ENCODE measurements around the gene NYAP1. TPM values are rescaled to one million over a fixed set of nuclear protein-coding genes. Genes with fewer than 3 reads are reported as not detected.
A peak's percentile ranks its signal among the peaks of the same experiment; 100 is the strongest.

NYAP1 gene
- total and polyA plus RNA-seq, 2 donors, result 0.24 to 0.66 TPM

DNA sequence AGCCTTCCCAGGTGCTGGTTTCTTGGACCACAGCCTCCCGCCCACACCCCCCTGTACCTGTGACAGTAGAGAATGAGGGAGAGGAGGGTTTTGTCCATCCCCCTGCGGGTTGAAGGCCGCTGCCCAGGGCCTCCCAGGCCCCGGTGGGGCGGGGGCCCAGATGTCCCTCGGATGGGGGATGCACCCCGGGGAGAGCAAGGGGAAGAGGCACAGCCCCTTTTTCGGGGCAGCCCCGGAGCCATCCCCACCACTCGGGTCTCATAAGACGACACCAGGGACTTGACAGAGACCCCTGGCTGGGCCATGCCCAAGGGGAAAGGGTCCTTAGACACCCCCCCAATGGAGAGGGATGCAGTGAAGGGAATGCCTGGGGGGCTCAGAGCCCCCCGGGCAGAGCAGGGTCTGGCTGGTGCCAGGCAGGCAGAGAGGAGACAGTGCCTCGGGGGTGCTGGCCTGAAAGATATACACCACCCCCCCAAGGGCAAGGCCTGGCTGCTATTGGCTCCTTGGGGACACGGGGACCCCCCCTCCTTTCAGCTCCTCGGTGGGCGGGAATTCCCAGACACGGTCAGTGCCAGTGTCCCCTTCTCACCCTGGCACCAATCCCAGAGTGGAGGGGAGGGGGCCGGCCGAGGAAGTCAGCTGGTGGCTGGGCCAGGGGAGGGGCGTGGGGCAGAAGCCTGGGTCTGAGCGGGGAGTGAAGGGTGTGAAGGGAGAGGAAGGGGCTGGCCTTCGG, 15.9 kb upstream of the NYAP1 start:
- Histone ChIP-seq H3K4me1 (ENCODE audit: control insufficient read depth in 2 of 2, insufficient read depth in 2 of 2, low read length in 2 of 2) (peaks cover 0 to 17% of the 10 kb centered on the region in 2 donors), H3K27me3 (ENCODE audit: control insufficient read depth in 2 of 2, insufficient read depth in 1 of 2, low read length in 1 of 2) (no peaks in the 10 kb centered on the region), H3K4me3 (ENCODE audit: low read length in 2 of 2) (no peak overlapping the region), H3K9me3 (ENCODE audit: control insufficient read depth in 2 of 2, insufficient read depth in 1 of 2, low read length in 1 of 2) (no peaks in the 10 kb centered on the region), H3K36me3 (ENCODE audit: control insufficient read depth in 2 of 2, insufficient read depth in 2 of 2, low read length in 1 of 2) (peaks cover 50 to 77% of the 10 kb centered on the region in 2 donors), H3K27ac (ENCODE audit: low read depth in 1 of 2, low read length in 1 of 2) (no peak overlapping the region)
- DNase-seq (ENCODE audit: low read depth in 6 of 9, low spot score in 9 of 9), result no peak
- 95% methylated on average over 22 of the region's 22 CpGs for WGBS

DNA sequence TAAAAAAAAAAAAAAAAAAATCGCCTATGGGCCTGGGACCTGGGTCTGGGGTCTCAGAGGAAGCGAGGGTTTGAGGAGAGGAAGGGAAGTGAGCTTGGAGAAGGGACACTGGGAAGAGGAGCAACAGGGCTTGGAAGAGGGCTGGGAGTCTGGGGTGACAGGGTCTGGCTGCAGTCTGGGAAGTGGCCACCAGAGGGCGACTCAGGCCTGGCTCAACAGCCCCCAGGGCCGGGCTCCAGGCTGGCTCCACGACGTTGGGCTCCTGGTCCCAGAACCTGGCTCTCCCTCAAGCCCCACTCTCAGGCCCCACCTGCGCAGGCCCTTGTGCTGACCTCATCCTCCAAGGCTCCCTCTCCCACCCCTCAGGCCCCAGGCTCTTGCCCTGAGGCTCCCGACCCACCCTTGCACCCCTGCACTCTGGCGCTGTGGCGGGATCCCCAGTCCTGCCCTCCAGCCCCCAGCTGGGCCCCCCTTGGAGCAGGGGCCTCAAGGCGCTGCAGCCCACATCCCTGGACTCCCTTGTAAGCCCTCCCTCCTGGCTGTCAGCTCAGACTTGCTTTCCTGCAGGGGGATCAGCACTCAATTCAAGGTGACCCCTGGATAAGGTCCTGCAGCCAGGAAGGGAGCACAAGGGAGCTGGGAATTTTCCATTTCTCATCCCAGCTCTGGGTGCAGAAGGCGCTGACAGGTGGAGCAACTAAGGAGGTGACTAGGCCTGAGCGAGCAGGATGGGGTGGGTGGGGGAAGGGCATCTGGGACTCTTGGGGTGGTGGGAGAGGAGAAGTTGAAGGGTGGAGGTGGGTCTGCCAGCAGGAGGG, 14.3 kb upstream of the NYAP1 start:
- DNase-seq (ENCODE audit: low read depth in 6 of 9, low spot score in 9 of 9), result peak in 4 of 9 donors; percentile 72 to 80 (median 74)
- Histone ChIP-seq H3K9me3 (ENCODE audit: control insufficient read depth in 2 of 2, insufficient read depth in 1 of 2, low read length in 1 of 2) (no peaks in the 10 kb centered on the region), H3K27me3 (ENCODE audit: control insufficient read depth in 2 of 2, insufficient read depth in 1 of 2, low read length in 1 of 2) (no peaks in the 10 kb centered on the region), H3K27ac (ENCODE audit: low read depth in 1 of 2, low read length in 1 of 2) (no peak overlapping the region), H3K4me1 (ENCODE audit: control insufficient read depth in 2 of 2, insufficient read depth in 2 of 2, low read length in 2 of 2) (peaks cover 0 to 26% of the 10 kb centered on the region in 2 donors), H3K4me3 (ENCODE audit: low read length in 2 of 2) (no peak overlapping the region), H3K36me3 (ENCODE audit: control insufficient read depth in 2 of 2, insufficient read depth in 2 of 2, low read length in 1 of 2) (peaks cover 58 to 79% of the 10 kb centered on the region in 2 donors)
- 40% methylated on average over 13 of the region's 13 CpGs for WGBS

DNA sequence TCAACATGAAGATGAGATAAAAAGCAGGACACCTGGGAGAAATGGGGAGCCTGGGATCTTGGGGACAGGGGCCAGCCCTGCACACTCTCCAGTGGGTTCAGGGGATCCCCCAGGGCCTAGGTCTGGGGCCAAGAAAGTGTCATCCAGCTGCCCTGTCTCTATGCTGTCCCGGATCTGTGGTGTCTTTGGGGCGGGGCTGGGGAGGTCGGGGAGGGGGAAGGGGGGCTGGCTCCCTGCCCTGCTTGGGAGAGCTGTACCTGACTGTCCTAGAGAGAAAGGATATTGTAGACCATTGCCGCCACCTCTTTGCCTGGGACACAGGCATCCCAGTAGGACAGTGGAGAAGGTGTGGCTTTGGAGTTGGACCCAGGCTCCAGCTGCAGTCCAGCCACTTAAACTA, 12.7 kb upstream of the NYAP1 start:
- no peak for DNase-seq (ENCODE audit: low read depth in 6 of 9, low spot score in 9 of 9)
- Histone ChIP-seq H3K36me3 (ENCODE audit: control insufficient read depth in 2 of 2, insufficient read depth in 2 of 2, low read length in 1 of 2) (peaks cover 65 to 84% of the 10 kb centered on the region in 2 donors), H3K9me3 (ENCODE audit: control insufficient read depth in 2 of 2, insufficient read depth in 1 of 2, low read length in 1 of 2) (no peaks in the 10 kb centered on the region), H3K27me3 (ENCODE audit: control insufficient read depth in 2 of 2, insufficient read depth in 1 of 2, low read length in 1 of 2) (no peaks in the 10 kb centered on the region), H3K4me3 (ENCODE audit: low read length in 2 of 2) (no peak overlapping the region), H3K4me1 (ENCODE audit: control insufficient read depth in 2 of 2, insufficient read depth in 2 of 2, low read length in 2 of 2) (peaks cover 6 to 42% of the 10 kb centered on the region in 2 donors), H3K27ac (ENCODE audit: low read depth in 1 of 2, low read length in 1 of 2) (no peak overlapping the region)
- WGBS, result 89% methylated on average over 4 of the region's 4 CpGs

DNA sequence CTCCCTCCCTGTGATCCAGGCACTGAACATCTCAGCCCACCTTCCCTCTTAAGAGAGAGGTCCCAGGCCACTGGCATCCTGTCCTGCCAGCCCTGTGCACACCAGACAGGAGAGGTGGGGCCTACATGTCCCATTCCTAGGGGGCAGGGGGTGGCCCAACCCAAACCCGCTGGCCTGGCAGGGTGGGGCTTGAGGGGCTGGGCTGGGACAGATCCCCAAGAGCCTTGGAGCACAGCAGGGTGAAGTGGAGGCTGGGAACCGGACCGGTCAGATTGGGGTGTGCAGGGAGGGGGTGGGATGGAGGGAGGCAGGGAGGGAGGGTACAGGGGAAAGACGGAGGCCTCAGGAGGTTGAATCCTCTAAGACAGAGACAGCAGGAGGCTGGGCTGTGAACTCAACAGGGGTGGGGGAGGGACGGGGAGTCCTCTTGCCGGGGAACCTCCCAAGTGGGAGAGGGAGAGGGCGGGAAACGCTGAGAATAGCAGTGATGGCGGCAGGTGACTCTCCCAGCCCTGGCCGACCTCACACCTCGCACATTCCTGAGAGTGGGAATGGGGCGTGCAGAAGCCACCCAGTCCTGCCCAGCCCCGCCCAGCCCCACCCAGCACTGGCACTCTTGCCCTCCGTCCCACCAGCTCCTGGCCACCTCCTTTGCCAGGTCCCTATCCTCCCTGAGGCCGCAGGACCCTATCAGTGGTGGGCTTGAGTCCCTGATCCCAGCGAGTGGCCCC, 11.4 kb upstream of the NYAP1 start:
- DNase-seq (ENCODE audit: low read depth in 6 of 9, low spot score in 9 of 9), result no peak
- Histone ChIP-seq H3K27ac (ENCODE audit: low read depth in 1 of 2, low read length in 1 of 2) (no peak overlapping the region), H3K36me3 (ENCODE audit: control insufficient read depth in 2 of 2, insufficient read depth in 2 of 2, low read length in 1 of 2) (peaks cover 68 to 85% of the 10 kb centered on the region in 2 donors), H3K27me3 (ENCODE audit: control insufficient read depth in 2 of 2, insufficient read depth in 1 of 2, low read length in 1 of 2) (no peaks in the 10 kb centered on the region), H3K4me1 (ENCODE audit: control insufficient read depth in 2 of 2, insufficient read depth in 2 of 2, low read length in 2 of 2) (peaks cover 16 to 54% of the 10 kb centered on the region in 2 donors), H3K4me3 (ENCODE audit: low read length in 2 of 2) (no peak overlapping the region), H3K9me3 (ENCODE audit: control insufficient read depth in 2 of 2, insufficient read depth in 1 of 2, low read length in 1 of 2) (peaks cover 0 to 2% of the 10 kb centered on the region in 2 donors)
- 94% methylated on average over 16 of the region's 16 CpGs for WGBS

DNA sequence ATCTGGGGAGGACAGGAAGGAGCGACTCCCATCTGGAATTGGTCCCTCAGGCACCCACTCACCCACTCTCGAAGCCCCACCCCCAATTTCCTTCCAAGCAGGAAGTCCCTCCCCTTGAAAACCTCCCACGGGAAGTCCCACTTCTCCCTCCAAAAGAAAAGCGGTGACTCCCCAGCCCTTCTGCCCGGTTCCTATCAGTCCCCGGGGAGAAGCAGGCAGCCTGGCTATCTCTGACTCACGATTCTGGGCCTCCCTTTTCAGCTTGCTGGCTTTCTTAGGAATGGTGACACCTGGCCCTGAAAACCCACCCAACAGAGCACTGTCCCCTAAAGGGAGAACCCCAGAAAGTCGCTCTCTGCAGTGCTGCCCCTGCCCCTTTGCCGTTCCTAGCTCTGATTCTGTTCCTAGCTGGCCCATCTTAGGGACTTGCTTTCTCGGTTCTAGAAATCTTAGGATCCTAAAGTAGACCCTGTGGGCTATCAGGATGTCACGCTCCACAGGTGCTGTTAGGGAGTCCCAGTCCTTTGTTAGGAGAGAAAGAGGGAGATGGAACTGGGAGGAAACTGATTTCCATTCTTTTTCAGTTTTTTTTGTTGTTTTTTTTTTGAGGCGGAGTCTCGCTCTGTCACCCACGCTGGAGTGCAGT, 10.8 kb upstream of the NYAP1 start:
- Histone ChIP-seq H3K36me3 (ENCODE audit: control insufficient read depth in 2 of 2, insufficient read depth in 2 of 2, low read length in 1 of 2) (peaks cover 61 to 79% of the 10 kb centered on the region in 2 donors), H3K27me3 (ENCODE audit: control insufficient read depth in 2 of 2, insufficient read depth in 1 of 2, low read length in 1 of 2) (no peaks in the 10 kb centered on the region), H3K9me3 (ENCODE audit: control insufficient read depth in 2 of 2, insufficient read depth in 1 of 2, low read length in 1 of 2) (peaks cover 0 to 2% of the 10 kb centered on the region in 2 donors), H3K4me3 (ENCODE audit: low read length in 2 of 2) (no peak overlapping the region), H3K27ac (ENCODE audit: low read depth in 1 of 2, low read length in 1 of 2) (no peak overlapping the region), H3K4me1 (ENCODE audit: control insufficient read depth in 2 of 2, insufficient read depth in 2 of 2, low read length in 2 of 2) (peaks cover 16 to 53% of the 10 kb centered on the region in 2 donors)
- WGBS, result 79% methylated on average over 14 of the region's 14 CpGs
- no peak for DNase-seq (ENCODE audit: low read depth in 6 of 9, low spot score in 9 of 9)

DNA sequence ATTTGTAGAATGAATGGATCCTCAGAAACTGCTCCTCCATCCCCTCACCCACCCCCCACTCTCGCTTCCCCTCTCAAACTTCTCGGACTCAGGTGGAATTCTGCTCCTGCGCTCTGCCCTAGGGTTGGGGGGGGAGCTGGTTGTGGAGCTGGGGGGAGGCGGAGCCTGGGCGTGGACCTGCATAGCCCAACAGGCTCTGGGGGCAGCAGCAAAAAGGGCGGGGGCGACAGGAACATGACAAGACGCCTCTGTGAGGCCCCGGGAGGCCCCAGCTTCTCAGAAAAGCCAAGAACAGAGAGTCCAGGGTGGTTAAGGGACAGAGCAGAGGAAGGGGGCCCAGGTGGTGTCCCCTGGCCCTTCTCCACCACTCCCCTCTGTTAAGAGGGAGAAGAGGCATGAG, 8.2 kb upstream of the NYAP1 start:
- peak overlapping the region; percentile 97 to 100 for H3K4me3 ChIP-seq (ENCODE audit: low read length in 2 of 2)
- 72% methylated on average over 9 of the region's 9 CpGs for WGBS
- peaks cover 0 to 2% of the 10 kb centered on the region in 2 donors for H3K9me3 ChIP-seq (ENCODE audit: control insufficient read depth in 2 of 2, insufficient read depth in 1 of 2, low read length in 1 of 2)
- peaks cover 53 to 59% of the 10 kb centered on the region in 2 donors for H3K36me3 ChIP-seq (ENCODE audit: control insufficient read depth in 2 of 2, insufficient read depth in 2 of 2, low read length in 1 of 2)
- no peak overlapping the region for H3K27ac ChIP-seq (ENCODE audit: low read depth in 1 of 2, low read length in 1 of 2)
- no peaks in the 10 kb centered on the region for H3K27me3 ChIP-seq (ENCODE audit: control insufficient read depth in 2 of 2, insufficient read depth in 1 of 2, low read length in 1 of 2)
- DNase-seq (ENCODE audit: low read depth in 6 of 9, low spot score in 9 of 9), result peak in 1 of 9 donors; percentile 47
- peaks cover 19 to 50% of the 10 kb centered on the region in 2 donors for H3K4me1 ChIP-seq (ENCODE audit: control insufficient read depth in 2 of 2, insufficient read depth in 2 of 2, low read length in 2 of 2)

DNA sequence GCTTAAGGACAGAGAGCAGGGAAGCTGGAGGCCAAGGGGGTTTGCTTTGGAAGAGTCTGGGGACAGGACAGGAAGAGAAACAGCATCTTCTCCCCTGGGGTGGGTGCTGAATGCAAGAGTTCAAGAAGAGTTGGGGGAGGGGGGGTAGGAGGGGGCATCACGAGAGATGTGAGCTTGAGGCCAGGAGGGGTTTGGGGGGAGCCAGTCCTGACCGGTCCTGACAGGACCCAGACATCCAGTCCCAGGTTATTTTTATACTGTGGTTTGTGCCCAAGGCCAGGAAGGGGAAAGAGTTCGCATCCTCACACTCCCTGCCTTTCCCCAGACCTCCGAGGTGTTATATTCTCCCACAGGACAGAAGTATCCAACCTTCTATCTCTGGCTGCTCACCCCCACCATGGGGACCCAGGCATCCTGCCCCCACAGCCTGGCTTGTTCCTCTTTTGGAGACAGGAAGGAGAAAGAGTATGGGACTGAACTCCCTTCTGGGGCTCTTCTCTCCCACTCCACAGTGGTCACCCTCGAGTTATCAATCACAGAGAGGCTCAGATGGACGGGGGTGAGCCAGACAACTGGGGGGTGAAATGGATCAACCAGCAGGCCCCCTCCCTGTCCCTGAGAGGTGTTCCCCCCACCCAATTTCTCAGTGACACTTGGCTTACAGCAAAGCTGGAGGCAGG, 7.5 kb upstream of the NYAP1 start:
- Histone ChIP-seq H3K4me3 (ENCODE audit: low read length in 2 of 2) (peak overlapping the region; percentile 97 to 100), H3K36me3 (ENCODE audit: control insufficient read depth in 2 of 2, insufficient read depth in 2 of 2, low read length in 1 of 2) (peaks cover 48 to 53% of the 10 kb centered on the region in 2 donors), H3K27ac (ENCODE audit: low read depth in 1 of 2, low read length in 1 of 2) (peak overlapping the region in 1 of 2 donors; percentile 32), H3K9me3 (ENCODE audit: control insufficient read depth in 2 of 2, insufficient read depth in 1 of 2, low read length in 1 of 2) (peaks cover 0 to 2% of the 10 kb centered on the region in 2 donors), H3K27me3 (ENCODE audit: control insufficient read depth in 2 of 2, insufficient read depth in 1 of 2, low read length in 1 of 2) (no peaks in the 10 kb centered on the region), H3K4me1 (ENCODE audit: control insufficient read depth in 2 of 2, insufficient read depth in 2 of 2, low read length in 2 of 2) (peaks cover 19 to 50% of the 10 kb centered on the region in 2 donors)
- peak in 1 of 9 donors; percentile 31 for DNase-seq (ENCODE audit: low read depth in 6 of 9, low spot score in 9 of 9)
- 34% methylated on average over 6 of the region's 6 CpGs for WGBS

Data from thymus (tissue), 11 donors.